GM19023 (cell line): ENCODE data around the gene ZSCAN1.
"Not testable (repeated sequence)": the region's sequence is repeated elsewhere in the genome, so short reads cannot be mapped to it uniquely, and the experiment has no call there.

Source experiments
- ATAC-seq: cut with Tn5 transposase; IDR thresholded peaks from one replicate; pipeline ENCODE4 v1.9.1; 2021; ENCODE audit warnings: mild to moderate bottlenecking, moderate library complexity; ENCODE audit not compliant: unreplicated experiment

Gene ZSCAN1, protein sequence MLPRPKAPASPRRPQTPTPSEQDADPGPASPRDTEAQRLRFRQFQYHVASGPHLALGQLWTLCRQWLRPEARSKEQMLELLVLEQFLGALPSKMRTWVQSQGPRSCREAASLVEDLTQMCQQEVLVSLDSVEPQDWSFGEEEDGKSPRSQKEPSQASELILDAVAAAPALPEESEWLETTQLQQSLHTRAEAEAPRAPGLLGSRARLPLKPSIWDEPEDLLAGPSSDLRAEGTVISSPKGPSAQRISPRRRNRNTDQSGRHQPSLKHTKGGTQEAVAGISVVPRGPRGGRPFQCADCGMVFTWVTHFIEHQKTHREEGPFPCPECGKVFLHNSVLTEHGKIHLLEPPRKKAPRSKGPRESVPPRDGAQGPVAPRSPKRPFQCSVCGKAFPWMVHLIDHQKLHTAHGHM

DNA sequence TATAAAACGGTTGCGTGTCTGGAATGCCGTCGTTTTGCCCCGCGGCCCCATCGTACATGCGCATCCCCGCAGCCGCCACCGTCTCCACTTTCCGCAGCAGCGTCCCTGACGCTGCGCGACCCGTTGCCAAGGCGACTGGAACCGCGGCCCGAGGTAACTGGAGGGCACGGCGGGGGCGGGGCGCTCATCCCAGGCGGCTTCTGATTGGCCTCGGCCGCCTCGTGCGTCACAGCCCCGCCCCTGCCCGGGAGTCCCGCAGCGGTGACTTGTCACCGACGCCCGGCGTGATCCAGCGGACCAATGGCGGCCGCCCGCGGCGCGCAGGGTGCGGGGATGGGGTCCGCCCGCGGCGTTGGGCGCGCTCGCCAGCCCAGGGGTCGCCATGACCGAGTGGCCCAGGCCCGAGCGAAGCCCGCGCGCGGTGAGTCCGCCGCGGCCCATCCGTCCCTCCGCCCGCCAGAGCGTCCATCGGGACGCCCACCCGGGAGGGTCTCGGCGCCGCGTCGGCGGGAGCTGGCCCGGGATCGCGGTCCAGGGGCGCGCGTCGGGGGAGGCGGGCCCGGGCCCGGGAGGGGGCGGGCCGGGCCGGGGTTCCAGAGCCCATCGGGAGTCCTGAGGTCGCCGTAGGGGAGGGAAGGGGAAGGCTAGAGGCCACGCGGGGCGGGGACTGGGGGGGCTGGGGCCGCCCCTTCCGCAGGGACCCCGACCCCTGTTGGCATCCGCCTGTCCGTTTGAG, at the start of gene ZSCAN1:
TSS of gene ZSCAN1 (plus strand) at position 285 of the 736 bp plus-strand sequence. CDS start 3,812 bp downstream, outside the sequence.
- no peak for ATAC-seq

DNA sequence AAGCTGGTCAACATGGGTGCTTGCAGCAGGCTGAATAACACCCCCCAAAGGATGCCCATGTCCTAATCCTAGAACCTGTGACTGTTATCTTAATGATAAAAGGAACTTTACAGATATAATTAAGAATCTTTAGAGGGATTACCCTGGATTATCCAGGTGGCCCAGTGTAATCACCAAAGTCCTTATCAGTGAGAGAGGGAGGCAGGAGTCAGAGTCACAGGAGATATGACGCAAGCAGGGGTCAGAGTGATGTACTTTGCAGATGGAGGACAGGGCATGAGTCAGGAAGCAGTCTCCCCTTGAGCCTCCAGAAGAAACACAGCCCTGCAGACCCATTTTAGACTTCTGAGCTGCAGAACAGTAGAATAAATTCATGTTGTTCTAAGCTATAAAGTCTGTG, 41.0 kb upstream of the ZSCAN1 start:
- ATAC-seq: no peak

DNA sequence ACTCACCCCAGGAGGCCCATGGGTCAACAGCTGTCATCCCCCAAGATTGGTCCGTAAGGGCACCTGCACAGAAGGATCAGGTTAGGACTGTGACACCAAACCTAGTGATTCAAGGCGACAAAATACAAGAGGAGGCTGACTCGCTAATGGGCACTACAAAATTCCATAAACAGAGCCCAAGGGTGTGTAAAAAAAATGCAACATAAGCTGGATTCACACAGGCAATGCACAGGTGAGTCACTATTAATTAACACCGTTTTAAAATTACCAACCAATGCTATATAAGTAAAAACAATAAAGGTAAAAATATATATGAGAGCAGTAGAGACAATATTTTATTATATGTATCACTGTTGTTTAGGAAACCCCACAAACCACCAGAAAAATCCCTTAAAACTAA, 33.1 kb upstream of the ZSCAN1 start:
- ATAC-seq: no peak

DNA sequence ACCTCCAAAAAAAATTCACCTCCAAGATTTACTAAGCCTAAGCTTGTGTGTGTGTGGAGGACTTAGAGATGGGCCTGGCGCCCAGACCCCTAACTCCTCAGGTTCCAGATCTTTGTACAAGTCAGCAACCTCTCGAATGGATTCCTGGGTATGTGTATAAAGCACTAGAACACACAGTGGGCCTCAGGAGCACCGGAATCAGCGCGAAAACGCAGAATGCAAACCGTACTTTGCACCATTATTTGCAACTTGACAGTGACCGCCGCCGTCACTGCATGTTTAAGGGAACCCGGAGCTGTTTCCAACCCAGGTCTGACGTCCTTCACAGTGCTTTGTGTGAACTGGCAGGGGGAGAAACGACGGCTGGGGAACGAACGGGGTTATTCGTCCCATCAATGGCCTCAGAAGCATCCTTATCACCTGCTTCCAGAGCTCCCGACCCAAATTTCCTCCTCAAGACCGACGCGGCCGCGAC, 31.9 kb upstream of the ZSCAN1 start:
- no peak for ATAC-seq

DNA sequence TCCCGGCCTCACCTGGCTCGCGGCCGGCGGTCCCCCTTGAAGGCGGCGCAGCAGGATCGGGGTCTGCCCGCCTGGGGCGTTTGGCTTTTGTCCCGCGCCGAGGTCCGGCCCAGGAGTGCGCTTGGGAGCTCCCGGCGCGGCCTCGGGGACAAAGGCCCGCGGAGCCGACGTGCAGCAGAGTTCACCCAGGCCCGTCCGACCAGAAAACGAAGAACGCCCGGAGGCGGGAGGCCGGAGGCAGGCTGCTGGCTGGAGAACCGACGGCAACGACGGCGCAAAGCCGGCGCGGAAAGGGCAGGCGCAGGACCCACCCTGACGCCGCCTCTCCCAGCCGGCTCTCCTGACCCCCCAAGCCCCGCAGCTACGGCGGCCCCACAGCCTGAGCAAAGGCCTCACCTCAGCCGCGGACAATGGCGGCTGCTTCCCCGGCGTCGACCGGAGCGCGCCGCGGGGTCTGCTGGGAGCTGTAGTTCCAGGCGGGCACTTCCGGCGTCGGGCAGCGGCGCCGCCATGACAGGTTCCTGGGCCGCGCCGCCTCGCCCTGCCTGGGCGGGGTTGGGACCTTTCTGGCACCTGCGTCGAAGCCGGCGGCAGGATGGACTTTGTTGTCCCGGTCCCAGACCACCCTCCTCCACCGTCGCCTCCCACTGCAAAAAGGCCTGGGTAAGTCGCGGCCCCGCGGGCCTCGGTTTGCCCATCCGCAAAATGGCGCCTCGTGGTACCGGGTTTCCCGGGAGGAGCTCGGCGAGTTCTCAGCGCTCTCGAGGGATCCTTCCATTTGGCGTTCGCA, 31.2 kb upstream of the ZSCAN1 start, which contains the start of gene ZNF606:
TSS of gene ZNF606 (minus strand) at position 437 of the 790 bp plus-strand sequence. CDS start 1,501 bp downstream, outside the sequence.
- peak; percentile 97 for ATAC-seq

DNA sequence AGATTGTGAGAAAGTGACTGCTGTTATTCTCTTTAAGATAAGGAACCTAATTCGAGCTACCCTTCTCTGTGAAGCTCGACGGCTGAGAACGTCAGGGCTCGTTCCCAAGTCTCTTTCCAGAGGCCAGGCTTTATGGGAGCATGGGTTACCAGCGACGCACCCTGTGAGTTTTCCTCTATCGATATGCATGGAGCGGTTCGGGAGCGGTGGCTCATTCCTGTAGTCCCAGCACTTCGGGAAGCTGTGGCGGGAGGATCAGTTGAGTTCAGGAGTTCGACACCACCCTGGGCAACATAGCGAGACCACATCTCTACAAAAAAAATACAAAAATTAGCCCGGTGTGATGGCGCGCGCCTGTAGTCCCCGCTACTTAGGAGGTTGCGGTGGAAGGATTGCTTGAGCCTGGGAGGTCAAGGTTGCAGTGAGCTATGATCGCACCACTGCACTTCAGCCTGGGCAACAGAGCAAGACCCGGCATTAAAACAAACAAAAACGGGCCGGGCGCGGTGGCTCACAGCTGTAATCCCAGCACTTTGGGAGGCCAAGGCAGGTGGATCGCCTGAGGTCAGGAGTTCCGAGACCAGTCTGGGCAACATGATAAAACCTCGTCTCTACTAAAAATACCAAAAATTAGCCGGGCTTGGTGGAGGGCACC, 30.5 kb upstream of the ZSCAN1 start:
- no peak for ATAC-seq

DNA sequence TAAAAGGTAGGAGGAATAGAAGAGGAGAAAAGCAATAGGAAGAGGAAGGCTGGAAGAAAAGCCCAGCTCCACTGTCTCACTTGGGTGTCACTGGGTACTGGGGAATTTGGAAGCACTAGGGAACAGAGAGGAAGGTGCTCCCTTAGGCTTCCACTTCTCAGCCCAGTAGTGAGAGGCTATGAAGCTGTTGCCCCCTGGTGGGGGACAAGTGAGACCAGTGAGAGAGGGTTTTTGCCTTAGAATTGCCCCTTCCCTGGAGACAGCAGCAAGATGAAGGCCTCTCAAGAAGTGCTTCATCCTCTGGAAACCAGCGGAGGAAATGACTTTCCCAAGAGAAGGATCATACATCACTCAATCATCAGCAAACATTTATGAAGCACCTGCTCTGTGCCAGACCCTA, 26.5 kb upstream of the ZSCAN1 start:
- no peak for ATAC-seq

DNA sequence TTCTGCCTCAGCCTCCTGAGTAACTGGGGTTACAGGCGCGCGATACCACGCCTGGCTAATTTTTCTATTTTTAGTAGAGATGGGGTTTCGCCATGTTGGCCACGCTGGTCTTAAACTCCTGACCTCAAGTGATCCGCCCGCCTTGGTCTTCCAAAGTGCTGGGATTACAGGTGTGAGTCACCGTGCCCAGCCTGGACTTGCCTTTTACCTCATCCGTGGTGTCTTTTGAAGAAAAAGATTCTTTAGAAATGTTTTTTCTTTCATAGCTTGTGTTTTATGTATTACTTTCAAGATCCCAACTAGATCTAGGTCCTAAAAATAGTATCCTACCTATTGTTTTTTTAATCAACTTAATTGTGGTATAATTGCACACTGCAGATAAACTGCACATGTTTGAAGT, 24.9 kb upstream of the ZSCAN1 start:
- ATAC-seq: not testable (repeated sequence)

DNA sequence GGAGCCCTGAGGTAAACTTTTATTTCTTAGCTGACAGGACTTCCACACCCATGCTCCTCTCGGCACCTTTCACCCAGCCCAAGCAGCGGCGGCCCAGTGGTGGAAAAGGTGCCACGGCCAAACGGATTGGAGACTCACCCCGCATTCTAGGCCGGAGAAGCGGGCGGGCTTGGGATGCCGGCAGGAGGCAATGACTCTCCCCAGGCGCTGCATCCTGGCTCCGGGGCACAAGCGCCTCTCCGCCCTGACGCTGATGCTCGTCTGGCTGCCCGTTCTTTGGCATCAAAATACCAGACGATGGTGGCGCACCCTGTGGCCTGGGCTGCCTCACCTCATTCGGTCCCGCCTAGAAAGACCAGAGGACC, 24.5 kb upstream of the ZSCAN1 start:
- no peak for ATAC-seq

DNA sequence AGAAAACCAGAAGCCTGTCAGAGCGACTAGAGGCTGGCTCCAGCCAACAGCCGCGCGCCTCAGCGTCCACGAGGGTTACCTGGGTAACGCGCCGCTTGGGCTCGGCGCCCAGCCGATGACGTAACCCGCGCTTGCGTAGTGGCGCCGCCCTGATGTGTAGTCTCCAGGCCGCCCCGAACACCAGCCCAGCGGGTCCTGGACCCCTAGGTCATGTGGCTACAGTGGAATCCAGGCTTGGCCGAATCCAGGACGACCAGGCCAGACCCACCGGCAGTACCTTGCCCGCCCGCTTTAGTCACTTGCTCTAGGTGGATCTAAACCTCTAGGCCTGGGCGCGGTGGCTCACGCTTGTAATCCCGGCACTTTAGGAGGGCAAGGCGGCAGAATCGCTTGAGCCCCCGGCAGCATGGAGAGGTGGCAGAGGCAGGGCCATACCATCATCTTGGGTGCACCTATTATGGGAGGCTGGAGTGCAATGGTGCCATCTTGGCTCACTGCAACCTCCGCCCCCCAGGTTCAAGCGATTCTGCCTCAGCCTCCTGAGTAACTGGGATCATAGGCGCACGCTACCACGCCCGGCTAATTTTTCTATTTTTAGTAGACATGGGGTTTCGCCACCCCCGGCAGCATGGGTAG, 24.0 kb upstream of the ZSCAN1 start:
- no peak for ATAC-seq

DNA sequence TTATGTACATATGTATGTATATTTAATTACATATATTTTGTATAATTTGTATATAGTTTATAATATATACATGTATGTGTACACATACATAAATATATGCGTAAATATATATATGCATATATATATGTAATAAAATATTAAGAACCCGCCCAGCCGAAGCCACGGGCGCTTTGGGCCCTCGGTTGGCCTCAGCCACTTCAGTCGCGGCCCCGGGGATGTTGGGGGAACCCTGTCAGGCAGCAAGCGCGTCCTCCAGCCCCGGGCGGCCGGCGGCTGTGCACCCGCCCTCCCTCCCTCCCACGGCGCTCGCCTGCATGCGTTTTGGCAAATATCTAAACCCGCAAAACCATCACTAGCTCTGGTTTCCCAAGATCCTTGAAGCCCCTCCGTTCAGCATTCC, 23.3 kb upstream of the ZSCAN1 start:
- no peak for ATAC-seq

DNA sequence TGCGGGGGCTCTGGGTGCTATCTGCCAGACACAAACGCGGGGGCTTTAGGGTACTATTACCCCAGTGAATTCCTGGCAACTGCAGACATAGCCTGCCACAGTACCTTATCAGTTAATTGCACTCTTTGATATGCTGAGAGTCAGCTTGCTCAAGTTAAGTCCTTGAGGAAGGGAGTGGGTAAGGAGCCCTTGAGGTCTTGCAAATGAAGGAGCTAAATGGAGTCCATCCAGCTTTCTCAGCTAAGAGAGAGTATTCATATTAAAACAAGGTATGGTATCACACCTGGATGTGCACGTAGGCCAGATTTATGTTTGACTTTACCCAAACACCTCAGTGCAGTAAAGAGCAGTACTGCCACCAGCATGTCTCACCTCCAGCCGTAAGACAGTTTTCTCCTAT, 19.7 kb upstream of the ZSCAN1 start:
- ATAC-seq: no peak

DNA sequence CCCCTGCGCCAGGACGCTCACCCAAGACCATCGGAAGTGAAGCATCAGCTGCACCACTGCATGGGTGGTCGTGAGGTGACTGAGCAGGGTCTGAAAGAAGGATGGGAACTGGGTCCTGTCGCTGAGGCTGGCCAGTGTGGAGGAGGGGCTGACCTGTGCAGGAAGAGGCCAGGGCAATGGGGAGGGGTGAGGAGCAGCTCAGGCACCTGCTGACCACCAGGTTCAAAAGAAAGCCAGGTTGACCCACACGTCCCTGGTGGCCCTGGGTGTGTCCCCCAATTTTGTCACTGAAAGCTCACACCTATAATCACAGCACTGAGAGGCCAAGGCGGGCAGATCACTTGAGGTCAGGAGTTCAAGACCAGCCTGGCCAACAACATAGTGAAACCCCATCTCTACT, 13.7 kb upstream of the ZSCAN1 start:
- no peak for ATAC-seq

DNA sequence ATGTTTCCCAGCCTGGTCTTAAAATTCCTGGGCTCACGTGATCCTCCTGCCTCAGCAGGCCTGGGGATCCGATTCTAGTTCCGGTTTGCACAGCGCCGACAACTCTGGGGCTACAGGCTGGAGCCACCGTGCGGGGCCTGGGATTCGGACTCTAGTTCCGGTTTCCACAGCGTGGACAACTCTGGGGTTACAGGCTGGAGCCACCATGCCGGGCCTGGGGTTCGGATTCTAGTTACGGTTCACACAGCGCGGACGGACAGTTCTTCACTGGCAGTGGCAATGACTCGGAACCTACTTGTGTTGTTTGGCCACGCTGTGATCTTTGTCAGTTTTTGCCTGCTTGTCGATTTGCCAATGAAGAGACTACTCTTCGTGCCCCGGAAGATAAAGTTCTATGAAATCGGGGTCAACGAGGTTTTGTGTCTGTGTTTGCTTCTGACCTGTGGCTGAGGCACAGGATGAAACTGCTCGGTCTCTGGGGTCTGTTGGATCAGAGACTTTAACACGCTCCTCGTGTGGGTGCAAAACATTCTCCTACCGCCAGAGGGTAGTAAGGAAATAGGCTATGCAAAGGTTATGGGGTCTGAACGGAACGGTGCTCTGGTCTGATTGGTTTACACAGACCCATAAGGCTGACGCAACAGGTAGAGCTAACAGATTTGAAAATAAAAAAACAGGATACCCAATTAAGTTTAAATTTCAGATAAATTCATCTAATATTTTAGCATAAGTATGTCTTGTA, 12.1 kb upstream of the ZSCAN1 start:
- no peak for ATAC-seq

DNA sequence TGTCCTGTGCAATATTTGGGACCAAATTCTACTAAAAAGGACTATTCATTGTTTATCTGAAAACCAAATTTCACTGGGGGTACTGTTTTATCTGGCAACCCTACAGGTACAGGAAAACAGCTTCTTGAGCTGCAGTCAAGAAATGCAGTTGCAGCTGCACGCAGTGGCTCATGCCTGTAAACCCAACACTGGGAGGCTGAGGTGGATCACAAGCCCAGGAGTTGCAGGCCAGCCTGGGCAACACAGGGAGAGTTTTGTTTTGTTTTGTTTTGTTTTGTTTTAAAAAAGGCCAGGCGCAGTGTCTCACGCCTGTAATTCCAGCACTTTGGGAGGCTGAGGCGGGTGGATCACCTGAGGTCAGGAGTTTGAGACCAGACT, 11.6 kb upstream of the ZSCAN1 start:
- no peak for ATAC-seq

DNA sequence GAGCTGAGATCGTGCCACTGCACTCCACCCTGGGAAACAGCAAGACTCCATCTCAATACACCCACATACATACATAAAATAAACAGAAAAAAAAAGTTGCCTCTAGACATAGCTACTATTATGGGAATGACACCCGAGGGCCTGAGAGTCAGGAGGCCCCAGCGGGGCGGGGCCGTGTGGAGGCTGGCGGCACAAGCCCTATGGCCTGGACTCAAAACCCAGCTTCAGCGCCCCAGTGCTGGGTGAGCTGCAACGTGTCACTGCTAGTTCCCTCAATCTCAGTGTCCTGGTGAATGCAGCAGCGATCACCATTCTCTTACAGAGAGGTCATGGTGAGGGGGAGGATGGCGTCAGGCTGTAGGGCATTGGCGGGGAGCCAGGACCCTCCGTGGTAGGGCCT, 9.2 kb upstream of the ZSCAN1 start:
- no peak for ATAC-seq

DNA sequence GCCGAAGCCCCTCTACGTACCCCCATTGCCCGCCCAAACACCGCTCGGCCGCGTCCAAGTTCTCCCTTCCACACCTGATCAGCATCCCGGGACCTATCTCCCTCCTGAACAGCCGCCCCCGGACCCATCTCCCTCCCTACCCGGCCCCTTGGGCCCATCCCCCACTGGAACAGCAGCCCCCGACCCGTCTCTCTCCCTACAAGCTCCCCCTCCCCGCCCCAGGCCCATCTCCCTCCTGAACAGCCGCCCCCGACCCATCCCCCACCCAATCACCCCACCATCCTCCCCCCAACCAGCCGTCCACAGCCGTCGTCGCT, 610 bp downstream of the ZSCAN1 start:
- no peak for ATAC-seq

DNA sequence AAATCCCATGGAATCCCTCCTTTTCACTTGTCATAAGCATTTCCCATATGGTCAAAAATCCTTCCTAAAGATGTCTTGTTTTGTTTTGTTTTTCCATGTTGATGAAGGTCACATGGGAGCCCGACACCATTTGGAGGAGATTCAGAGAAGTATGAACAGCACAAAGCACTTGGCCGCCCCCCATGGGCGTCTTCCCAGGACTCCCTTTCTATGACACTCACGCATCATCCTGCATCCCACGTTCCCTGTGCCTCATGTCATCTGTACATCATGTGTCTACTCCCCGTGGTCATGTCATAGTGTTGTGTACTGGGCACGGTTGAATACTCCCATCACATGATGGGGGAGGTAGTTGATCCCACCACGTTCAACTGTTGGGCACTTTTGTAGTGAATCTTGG, 2.0 kb downstream of the ZSCAN1 start:
- no peak for ATAC-seq

DNA sequence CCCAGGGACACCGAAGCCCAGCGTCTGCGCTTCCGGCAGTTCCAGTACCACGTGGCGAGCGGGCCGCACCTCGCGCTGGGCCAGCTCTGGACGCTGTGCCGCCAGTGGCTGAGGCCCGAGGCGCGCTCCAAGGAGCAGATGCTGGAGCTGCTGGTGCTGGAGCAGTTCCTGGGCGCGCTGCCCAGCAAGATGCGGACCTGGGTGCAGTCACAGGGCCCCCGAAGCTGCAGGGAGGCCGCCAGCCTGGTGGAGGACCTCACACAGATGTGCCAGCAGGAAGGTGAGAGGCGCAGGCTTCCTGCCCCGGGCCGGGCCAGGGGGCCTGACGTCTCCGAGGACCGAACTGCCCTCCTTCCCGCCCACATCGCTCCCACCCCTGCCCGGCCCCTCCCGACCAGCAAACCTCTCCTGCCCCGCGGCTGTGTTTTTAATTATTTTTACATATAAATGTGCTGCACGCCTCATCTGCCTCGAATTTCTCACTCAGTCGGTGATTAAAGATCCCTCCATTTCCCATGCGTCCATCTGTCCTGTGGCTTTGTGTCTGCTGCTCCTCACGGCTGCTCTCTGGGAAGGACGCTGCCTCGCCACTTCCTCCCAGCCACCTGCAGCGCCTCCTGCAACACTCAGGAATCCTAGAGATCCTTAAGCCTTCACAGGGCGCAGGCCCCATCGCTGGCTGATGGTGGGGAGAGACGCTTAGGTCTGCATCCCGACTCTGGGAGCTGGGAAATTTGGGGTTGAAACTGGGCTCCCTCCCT, 4.3 kb downstream of the ZSCAN1 start:
- ATAC-seq: no peak
